Activated naive CD4-positive, alpha-beta T cell treated with anti-CD3 and anti-CD28 coated beads, Interleukin-2, amount 50 U/mL, for 16 hours (primary cell): Measurements from ENCODE around the gene POLE.

ENCODE experiments used
- DNase-seq: peaks from one replicate; pipeline ENCODE4 v3.0.0-alpha.2; 2020

POLE gene

DNA sequence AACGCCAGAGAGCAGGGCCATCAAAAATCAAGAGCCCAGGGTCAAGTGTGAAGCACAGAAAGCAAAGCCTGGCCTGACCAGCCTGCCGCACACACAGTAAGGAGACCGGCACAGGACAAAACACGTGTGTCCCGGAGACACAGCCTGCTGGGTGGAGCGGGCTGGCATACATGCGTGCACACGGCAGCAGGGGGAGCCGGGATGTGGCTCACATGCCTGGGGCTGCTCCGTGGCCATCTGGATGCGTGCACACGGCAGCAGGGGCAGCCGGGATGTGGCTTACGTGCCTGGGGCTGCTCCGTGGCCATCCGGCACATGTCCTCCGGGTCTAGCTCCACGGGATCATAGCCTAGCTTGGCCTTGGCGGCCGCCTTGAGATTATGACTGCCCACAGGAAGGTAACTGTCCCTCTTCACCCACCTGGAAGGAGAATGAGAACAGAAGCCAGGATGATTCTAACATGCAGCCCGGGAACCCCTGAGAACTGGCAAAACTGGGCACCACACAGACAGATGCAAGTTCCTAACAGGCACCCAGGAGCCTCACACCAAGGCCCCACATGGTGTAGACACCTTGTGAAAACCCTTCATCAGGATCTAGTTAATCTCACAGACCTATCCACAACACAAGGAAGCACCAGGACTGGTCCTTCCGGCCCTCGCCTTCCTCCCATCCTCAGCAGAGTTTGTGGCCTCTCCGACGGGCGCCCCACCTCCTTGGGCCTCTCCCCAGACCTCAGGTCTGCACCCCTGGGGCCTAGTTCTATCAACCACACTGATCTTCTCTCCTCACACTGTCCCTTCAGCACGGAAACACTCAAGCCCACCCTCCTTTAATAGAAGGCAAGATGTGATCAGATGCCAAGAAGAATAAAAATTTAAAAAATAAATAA lies 13.6 kb downstream of the POLE start:
- DNase-seq: no peak

DNA sequence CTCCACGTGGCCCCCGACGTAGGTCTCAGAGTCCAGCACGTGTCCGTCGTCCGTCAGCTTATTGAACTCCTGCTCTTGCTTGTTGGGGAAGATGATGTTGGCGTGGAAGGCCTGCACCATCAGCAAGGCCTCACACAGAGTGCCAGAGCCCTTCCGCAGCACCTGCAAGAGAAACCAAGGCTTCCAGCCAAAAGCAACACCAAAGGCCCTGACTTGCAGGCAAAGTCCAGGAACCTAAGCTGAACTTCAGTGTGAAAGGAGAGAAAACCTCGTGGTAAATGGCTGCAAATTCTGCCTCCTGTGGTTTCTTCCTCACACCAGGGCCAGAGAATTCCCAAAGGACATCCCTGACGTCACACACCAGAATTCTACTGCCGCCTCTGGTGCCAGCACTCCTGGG lies 14.5 kb downstream of the POLE start:
- DNase-seq: no peak

DNA sequence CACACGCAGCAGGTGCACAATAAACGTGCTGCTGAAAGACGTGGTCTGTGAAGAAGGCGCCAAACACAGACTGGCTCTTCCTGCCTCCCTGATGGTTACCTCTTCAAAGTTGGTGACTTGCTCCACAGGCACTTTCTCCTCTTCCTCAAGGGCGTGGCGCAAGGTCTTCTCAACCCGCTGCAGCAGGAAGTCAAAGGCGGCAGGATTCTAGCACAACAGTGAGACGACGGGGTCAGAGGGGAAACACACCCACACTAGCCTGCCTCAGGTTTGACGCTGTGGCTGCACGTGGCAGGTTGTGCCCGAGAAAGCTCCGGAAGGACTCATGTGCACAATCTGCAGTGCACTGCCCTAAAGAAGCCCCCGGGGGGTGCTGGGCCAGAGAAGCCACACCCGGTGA lies 15.0 kb downstream of the POLE start:
- no peak for DNase-seq

GRCh38 chr12:132669166-132669879 lies 17.8 kb downstream of the POLE start:
- no peak for DNase-seq

DNA sequence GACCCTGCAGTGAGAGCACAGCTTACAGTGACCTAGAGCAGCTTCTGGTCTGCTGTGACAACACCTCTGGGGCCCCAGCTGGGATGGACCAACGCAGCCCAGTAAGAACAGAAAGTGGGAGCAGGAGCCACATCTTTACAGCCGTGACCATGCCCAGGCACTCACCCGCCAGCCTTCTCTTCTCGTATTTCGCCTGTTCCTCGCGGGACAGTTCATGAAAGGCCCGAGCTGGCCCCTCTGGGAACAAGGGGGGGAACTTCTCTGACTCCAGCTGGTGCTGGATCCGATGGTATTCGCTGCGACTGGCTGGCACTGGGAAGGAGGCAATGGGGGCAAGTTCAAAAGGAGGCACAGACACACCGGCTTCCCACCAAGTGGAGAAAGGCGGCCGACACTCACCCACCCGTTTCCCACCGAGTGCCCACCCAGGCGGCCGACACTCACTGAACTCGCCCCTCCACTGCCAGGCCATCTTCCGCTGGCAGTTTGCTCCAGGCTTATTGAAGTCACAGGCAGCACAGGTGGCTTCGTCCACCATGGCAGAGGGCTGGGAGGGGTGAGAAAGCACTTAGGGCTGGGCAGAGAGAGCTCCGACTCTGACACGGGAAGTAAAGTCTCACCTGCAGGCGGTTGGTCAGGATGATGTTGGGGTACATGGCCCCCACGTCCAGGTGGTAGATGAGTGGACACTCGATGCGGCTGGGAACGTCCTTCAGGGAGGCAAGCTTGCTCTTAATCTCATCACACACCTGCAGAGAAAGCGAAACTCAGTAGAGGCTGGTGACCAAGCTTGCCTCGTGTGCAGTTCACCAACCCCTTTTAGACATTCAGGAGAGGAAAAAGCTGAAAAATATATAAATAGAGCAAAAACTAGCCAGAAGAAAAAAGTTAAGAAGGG lies 18.7 kb downstream of the POLE start:
- no peak for DNase-seq

DNA sequence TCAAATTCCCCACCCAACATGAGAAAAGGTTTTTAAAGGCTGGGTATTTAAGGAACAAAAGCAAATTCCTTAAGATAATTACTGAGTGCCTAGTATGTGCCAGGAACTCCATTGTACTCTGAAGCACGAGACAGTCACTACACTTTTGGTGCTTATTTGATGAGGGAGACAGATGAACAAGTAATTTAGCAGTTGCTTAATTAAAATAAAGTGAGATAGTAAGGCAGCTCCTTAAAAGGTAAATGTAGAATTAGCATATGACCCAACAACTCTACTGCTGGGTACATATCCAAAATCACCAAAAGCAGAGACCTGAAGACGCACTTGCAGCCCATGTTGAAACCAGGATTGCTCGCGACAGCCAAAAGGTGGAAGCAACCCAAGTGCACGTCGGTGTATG lies 21.3 kb downstream of the POLE start:
- DNase-seq: no peak

DNA sequence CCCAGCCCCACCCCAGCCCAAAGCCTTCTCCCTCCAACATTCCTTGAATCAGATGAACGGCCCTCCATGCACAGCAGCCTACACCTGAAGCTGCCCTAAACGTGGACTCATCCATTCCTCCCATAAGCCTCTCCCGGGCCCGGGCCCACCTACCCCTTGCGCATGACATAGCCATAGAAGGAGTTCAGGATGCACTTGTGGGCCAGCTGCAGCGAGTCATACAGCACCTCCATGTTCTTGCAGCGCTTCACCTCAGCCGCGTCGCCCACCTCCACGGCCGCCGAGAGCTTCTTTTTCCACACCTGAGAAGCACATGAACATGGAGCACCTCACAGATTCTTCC lies 22.0 kb downstream of the POLE start:
- no peak for DNase-seq

GRCh38 chr12:132664206-132665148 lies 22.7 kb downstream of the POLE start:
- no peak for DNase-seq

GRCh38 chr12:132662901-132663755 lies 24.0 kb downstream of the POLE start:
- no peak for DNase-seq

DNA sequence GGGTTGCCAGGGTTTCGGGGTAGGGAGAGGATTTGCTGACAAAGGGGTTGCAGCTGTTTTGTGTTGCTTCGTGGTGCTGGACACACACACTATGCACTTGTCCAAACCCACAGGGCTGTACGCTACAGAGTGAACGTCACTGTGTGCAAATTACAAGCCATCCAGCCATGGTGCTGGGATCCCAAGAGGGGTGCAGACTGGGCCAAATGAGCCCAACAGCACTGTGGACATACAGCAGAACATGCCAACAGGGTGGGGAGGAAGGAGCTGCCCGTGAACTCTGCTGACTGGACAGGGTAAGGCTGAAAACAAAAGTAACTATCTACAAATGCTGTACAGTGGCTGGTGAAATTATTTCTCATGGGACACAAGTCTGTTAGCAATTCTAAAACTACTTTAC lies 25.2 kb downstream of the POLE start:
- DNase-seq: no peak

DNA sequence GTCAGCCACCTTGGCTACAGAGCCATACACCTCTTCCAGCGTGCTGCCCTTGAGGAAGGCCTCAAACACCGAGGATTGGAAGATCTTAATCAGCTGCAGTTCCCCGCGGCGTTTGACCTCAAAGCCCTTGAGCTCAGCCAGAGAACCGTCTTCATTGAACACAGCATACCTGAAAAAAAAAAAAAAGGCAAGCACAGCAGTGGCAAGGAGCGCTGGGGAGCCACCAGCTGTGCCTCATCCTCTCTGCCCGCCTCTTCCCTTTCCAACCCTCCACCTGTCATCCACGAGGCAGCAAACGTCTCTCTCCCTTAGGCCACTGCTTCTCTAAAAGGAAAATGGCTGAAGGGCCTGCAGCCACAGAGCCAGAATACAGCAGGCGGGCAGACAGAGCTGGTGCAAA lies 26.1 kb downstream of the POLE start:
- DNase-seq: no peak

DNA sequence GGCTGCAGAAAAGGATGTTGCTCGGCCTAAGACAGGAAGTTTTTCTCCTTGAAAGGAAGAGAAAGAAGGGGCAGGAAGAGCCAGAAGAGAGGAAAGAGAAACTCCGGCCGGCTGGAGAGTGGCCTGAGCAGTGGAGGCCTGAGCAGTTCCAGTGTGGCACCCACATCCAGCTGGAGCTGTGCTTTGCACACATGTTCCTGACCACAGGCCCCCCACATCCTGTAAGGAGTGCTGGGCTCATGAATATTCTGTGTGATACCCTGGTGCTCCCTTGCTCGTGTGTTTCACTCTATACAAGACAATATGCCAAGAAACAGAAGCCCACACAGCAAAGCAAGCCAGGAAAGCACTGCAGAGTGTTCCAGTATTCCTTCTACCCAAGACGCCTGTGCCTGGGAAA lies 27.1 kb downstream of the POLE start:
- DNase-seq: no peak

DNA sequence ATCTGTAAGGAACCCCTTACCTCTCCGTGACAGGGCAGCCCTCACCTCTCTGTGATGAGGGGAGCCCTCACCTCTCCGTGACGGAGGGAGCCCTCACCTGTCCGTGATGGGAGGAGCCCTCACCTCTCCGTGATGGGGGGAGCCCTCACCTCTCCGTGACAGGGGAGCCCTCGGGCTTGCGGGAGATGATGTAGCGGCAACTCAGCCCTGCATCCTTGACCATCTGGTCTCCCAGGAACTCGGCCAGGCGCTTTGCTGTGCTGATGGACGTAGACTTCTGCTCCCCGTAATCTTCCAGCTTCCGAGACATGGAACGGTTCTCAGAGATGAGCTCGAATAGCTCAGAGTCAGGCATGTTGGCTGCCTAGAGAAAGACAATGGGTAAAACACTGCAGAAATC lies 28.0 kb downstream of the POLE start:
- no peak for DNase-seq

GRCh38 chr12:132658149-132658894 lies 28.8 kb downstream of the POLE start:
- no peak for DNase-seq

DNA sequence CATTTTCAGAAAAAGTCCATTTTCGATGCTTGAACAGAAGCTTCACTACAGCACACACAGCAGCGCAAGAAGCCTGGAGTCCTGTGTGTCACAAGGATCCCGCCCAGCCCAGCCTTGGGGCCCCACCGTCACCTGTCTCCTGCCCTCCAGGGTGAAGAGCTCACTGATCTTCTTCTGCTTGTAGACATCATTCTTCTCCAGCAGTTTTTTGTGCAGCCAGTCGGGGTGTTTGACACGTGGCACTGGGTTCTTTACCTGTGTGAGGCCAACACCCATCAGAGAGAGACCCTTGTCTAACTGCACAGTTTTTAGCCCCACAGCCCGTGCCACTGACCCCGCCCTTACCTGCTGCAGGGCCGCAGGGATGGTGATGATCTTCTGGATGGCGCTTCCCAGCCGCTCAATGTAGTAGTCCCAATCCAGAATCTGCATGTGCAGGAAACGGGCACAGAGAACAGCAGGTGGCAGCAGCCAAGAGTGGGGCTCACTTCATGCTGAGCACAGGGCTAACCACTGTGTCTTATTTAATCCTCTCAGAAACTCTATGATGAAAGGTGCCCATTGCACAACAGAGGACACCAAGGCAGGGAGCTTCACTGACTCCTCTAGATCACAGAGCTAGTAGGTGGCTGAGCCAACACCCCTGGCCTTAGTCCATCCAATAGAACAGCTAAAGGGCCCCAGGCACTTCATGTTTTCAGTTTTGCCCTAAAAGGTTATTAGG lies 30.0 kb downstream of the POLE start:
- no peak for DNase-seq

- no peak for DNase-seq
Measured at GRCh38 chr12:132653567-132654290, 33.4 kb downstream of the POLE start.

DNA sequence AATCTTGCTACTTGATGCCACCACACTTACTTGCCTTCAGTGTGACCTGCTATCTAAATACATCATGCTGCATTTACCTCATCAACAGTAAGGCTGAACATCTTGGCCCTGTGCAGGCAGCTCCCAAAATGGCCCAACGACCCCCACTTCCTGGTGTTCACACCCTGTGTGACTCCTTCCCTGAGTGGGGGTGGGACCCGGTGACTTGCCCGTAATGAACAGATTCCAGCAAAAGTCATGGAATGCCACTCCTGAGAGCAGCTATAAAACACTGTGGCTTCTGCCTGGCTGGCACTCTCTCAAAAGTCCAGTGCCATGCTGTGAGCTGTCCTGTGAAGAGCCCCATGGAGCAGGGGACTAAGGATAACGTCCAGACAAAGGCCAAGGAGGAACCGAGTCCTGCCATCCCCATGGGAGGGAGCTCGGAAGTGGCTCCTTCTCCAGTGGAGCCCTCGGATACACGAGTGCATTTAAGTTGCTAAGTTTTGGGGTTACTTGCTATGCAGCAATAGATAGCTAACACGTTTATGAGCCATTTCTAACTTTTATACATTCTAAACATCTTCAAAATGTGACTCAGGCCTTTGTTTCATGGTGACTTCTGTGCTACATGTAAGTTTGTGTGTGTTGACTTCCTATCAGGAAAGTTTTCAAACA lies 35.6 kb downstream of the POLE start:
- no peak for DNase-seq

DNA sequence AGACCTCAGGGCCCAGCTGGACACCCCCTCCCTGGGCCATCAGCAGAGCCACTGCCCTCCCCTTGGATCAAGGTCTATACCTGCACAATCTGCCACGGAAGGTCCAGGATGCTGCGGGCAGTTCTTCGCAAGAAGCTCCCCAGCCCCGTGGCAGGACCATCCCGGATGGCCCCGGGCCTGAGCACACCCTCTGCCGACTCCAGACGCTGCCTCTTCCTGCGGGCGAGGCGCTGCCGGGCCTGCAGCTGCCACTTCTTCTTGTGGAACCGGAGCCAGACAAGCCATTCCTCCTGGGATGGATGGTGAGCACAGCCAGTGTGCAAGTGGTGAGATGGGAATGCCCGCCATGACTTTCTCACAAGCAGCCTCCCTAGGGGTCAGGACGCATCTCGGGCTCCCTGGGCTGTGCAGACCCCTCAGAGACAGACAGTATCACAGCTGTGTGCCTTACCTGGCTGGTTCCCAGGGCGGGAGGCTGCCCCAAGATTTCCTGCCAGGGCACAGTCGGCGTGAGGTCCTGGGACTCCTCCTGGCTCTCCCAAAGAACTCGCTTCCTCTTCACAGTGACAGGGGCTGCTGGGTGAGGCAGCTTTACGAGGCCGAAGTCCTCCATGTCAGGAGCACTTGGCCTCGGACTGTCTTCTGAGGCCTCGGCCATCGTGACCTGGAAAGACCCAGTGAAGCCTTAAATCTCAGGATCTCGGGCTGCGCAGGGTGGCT lies 37.8 kb downstream of the POLE start:
- DNase-seq: no peak
